Fibroblast of villous mesenchyme (primary cell): ENCODE data around the gene ANKS1B. TPM values are rescaled to one million over a fixed set of nuclear protein-coding genes. Genes with fewer than 3 reads are reported as not detected.
"Not testable (repeated sequence)": the region's sequence is repeated elsewhere in the genome, so short reads cannot be mapped to it uniquely, and the experiment has no call there.

Source experiments
- DNase-seq: peaks from one replicate; pipeline ENCODE4 v3.0.0-alpha.2; 2010; ENCODE audit warnings: low read depth
- H3K4me3 ChIP-seq: 2 replicates; pipeline ENCODE4 v1.5.1; 2011; ENCODE audit warnings: low read depth, mild to moderate bottlenecking, low read length
- total RNA-seq: library from RNA; depleted of rRNA; stranded (reverse); fragments of >200 nt; gene quantifications from 2 replicates; pipeline ENCODE4 v1.2.3, GENCODE V29; 2012
- TF ChIP-seq, protein P1 (sequence below): IDR thresholded peaks from 2 replicates; pipeline ENCODE4 v1.5.1; 2012; ENCODE audit warnings: low read depth, mild to moderate bottlenecking, low read length; ENCODE audit not compliant: insufficient read depth

The ANKS1B gene
- total RNA-seq, 1 donor = 0.86 TPM

DNA sequence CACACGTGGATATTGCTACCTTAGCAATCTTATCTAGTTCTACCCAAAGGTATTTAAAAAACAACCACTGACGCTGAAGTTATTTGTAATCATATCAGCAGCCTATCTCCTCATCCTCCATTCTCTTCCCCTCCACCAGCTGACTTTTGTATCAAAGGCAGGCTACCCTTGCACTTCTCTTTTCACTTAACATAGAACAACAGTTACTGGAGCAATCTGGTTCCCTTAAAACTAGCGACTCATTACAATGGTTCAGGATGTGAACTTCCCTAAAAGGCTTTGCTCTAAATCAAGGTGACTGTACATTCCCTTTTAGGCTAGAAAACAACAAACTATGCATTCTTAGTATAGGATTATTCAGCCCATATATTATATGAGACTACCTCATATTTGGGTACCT, 935.0 kb downstream of the ANKS1B start:
- H3K4me3 ChIP-seq = no peak overlapping the region
- TF ChIP-seq, protein P1, sequence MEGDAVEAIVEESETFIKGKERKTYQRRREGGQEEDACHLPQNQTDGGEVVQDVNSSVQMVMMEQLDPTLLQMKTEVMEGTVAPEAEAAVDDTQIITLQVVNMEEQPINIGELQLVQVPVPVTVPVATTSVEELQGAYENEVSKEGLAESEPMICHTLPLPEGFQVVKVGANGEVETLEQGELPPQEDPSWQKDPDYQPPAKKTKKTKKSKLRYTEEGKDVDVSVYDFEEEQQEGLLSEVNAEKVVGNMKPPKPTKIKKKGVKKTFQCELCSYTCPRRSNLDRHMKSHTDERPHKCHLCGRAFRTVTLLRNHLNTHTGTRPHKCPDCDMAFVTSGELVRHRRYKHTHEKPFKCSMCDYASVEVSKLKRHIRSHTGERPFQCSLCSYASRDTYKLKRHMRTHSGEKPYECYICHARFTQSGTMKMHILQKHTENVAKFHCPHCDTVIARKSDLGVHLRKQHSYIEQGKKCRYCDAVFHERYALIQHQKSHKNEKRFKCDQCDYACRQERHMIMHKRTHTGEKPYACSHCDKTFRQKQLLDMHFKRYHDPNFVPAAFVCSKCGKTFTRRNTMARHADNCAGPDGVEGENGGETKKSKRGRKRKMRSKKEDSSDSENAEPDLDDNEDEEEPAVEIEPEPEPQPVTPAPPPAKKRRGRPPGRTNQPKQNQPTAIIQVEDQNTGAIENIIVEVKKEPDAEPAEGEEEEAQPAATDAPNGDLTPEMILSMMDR = no peak
- no peak for DNase-seq

DNA sequence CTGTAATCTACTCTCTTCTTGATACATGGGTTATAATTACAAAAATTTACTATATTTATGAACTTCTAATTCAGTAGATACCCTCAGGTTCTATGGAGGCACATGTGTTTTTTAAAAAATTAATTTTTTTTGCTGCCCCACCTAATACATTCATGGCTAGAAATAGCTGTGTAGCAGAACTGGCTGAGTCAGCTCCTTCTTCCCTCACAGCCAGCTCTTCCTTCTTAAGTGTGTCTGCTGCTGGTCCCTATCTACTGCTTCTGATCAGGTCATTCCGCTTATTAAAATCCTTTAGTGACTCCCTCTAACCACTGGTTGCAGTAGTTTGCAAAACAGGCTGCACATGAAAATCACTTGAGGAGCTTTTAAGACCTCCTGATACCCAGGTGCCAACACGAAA, 939.6 kb downstream of the ANKS1B start:
- DNase-seq = no peak
- H3K4me3 ChIP-seq = no peak overlapping the region

DNA sequence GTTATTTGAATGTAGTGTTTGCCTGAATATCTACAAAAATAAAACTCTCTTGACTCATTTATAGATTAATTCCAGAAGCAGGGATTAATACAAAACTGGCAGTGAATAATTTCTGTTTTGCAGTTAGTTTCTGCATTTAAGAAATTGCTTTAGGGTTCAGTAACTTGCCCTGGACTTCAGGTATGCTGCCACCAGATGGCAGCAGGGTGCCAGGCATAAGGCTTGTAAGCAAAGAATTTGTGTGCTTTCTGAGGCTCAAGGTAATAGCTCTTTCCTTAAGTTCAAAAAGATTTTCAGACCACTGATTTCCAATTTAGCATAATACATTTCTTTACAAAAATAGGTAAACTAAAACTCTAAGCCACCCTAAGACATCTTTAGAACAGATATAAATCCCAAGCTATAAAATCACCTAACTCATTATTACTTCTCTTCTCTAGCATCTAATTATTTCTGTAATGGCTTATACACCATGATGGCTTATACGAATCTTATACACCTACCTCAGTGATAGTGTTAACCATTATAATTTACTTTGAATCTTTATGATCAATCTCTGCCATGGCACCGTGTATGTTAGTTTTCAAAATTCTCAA, 941.3 kb downstream of the ANKS1B start:
- TF ChIP-seq, protein P1 = peak; percentile 90
- H3K4me3 ChIP-seq = no peak overlapping the region
- peak; percentile 61 for DNase-seq

More for the DNA sequence above, 939.6 kb downstream of the ANKS1B start:
- TF ChIP-seq, protein P1 = no peak

DNA sequence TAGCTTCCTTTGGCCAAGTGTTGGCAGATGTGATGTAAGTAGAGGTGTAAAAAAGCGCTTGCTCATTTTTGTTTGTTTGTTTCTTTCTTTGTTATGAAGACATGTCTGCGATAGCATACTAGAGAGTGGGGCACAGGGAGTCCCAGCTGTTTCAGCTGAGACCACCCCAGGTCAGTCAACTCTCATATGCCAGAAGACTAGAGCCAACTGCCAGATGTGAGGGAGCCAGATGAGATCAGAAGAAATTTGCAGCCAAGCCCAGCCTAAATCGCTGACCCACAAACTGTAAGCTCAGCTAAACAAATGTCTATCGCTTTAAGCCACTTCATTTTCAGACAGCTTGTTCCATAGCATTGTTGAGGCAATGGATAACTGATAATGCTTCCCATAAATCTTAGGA, 942.5 kb downstream of the ANKS1B start:
- H3K4me3 ChIP-seq = no peak overlapping the region
- TF ChIP-seq, protein P1 = no peak
- no peak for DNase-seq

DNA sequence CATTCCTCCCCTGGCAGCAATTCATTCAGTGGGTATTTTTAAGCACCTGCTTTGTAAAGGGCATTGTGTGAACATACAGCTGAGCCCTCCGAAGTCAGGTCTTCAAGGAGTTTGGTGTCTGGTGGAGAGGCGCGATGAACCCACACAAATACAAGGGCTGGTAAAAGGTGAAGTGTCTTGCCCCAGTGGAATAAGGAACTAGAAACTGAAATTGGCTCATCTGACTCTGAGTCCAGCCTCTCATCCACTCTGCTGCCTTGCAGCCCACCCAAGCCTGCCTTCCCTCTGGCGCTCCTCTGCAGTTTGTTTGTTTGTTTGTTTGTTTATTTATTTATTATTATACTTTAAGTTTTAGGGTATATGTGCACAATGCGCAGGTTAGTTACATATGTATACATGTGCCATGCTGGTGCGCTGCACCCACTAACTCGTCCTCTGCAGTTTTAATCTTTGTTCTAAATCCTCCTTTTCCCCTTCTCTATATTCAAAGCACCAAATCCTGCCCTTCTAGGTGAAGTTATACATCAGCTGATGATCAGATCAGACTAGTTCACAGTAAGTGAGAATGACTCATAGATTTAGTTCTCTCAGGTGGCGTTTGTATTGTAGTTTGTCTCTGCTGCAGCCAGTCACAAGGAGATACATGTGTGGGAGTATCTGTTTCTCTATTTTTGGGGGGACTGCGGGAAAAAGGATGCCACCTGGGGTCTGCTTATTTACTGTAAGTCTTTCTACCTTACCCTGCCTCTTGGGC, 945.2 kb downstream of the ANKS1B start:
- TF ChIP-seq, protein P1 = no peak
- H3K4me3 ChIP-seq = no peak overlapping the region
- no peak for DNase-seq

DNA sequence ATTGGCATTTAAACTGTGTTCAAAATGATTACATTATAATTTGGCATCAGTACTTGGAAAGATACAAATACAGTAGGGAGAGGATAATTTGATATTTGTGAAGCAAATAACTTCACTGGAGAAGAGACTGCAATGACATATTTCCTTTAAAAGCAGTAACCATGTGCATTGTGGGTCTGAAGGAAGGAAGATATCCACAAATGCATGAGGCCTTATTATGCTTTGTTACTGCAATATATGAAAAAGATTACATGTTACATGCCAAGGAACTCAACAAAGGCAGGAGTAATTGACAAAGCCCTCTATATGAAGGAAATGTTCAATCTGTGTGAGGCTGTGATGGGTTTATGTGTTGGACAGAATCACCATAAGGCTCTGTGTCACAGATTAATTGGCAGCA, 948.2 kb downstream of the ANKS1B start:
- TF ChIP-seq, protein P1 = no peak
- H3K4me3 ChIP-seq = no peak overlapping the region
- no peak for DNase-seq

DNA sequence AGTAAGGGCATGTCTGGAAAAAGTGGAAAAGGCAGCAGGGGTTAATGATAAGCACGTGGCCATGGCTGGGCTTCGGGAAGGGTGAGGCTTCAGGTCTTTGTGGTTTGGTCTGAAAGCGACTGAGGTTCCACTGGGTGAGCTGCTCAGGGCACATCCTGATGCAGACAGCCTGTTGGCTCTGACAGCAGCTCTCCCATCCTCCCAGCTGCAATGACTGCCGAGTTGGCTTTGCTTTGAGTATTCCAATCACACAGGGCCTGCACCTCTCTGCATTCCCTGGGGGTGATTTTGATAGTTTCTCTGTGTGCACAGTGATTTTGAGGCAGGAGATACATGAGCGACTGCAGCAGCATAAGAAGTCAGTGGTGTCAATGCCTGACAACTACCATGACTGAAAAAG, 948.9 kb downstream of the ANKS1B start:
- no peak overlapping the region for H3K4me3 ChIP-seq
- no peak for DNase-seq
- TF ChIP-seq, protein P1 = no peak

DNA sequence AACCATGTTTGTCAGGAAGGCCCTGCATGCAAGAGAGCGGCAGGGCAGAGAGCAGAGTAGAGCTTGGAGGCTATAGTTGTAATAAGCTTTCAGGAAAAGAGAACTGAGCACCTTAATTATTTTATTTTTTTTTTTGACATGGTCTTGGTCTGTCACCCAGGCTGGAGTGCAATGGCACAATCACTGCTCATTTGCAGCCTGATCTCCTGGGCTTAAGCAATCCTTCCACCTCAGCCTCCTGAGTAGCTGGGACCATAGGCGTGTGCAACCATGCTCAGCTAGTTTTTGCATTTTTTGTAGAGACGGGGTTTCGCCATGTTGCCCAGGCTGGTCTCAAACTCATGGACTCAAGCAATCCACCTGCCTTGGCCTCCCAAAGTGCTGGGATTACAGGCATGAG, 950.5 kb downstream of the ANKS1B start:
- not testable (repeated sequence) for DNase-seq, H3K4me3 ChIP-seq
